GM18858 (cell line): ENCODE measurements around the gene IL17F.
A peak's percentile ranks its signal among the peaks of the same experiment; 100 is the strongest.

ENCODE experiments used
- ATAC-seq: cut with Tn5 transposase; IDR thresholded peaks from one replicate; pipeline ENCODE4 v1.9.1; 2021; ENCODE audit not compliant: unreplicated experiment

Gene IL17F

DNA sequence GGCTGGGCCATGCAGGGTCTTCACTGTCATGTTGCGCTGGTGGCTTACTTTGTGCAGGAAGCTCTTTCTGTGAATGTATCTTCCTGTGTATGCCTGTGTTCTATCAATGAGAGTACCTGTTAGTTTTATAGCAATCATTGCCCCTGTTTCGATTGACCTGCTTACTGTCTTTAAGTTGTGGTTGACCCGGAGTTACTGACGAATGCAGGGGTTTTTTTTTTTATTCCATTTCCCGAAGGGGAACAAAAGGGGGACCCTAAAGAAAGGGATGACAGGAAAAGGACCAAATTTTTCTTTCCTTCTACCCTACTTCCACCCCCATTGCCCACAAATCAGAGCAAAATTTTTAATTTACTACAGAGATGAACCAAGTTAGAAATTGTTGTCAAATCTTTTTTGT lies at the start of gene IL17F:
TSS of gene IL17F (minus strand) at position 101 of the 400 bp plus-strand sequence. CDS start at position 30, 71 bp downstream.
- no peak for ATAC-seq

DNA sequence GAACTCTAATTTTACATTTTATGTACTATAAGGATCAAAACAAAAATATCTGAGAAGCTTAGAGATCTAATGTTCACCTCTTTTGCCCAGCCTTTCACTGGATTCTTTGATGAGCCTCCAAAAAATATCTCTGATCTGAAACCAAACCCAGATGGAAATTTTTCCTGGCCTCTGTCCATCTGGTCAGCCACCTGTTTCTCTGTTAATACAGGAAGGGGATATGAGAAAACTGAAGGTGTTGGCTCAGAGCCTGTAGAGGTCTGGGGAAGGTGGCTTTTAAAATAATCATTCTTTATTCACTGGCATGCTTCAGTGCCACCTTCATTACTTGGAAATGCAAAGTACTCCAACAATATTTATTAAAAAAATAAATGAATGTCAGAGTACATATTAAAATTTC lies 48.8 kb upstream of the IL17F start:
- ATAC-seq = no peak

DNA sequence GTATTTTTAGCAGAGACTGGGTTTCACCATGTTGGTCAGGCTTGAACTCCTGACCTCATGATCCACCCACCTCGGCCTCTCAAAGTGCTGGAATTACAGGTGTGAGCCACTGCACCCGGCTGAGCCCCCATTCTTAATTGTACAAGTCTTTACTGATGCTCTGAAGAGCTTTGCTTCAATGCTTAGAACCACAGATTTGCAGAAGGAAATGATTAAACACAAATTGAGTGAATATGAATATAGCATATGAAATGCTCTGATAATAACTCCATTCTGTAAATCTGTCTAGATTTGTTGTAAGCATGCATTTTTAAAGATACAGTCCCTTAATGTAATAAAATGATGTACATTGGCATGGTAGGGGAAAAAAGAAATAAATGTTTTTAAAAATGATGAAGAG lies 44.5 kb upstream of the IL17F start:
- no peak for ATAC-seq

DNA sequence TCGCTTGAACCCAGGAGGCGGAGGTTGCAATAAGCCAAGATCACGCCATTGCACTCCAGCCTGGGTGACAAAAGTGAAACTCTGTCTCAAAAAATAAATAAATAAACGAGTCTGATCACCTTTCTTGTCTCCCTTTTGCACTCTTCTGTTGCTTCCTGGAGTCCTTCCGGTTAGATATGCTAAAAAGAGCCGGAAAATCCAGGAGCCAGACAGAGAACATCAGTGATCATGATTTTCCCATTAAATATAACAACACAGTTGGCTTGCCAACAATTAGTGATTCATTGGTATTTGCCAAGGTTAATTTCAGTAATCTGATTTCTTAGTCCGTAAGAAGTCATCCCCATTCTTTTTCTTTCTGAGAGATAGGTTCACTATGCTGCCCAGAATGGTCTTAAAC lies 43.9 kb upstream of the IL17F start:
- no peak for ATAC-seq

DNA sequence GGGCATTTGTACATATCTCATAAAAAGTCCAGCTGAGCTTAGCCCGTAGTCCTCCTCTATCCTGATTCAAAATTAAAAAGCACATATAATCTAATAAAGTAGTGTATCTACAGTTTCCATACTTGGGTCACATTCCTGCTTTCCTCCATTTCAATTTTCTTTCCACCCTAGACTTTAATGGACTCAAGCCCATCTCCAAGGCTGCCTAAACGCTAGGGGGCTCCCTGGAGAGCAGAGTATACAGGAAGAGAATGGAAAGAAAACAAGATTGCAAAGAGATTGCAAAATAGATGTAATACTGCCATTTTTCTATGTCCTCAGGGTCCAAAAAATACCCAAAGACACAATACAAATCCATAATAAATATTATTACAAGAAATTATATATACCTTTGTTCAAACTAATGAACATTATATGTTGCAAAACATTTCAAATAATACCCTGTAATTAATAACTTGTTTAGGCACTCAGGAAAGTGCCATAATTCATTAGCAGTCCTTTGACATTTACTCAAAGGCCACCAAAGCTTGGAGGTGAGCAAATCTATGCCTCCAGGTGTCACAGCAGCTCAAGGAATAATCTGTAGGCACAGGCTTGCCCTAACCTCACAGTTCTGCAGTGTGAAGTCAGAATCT lies 42.6 kb upstream of the IL17F start:
- ATAC-seq = no peak

DNA sequence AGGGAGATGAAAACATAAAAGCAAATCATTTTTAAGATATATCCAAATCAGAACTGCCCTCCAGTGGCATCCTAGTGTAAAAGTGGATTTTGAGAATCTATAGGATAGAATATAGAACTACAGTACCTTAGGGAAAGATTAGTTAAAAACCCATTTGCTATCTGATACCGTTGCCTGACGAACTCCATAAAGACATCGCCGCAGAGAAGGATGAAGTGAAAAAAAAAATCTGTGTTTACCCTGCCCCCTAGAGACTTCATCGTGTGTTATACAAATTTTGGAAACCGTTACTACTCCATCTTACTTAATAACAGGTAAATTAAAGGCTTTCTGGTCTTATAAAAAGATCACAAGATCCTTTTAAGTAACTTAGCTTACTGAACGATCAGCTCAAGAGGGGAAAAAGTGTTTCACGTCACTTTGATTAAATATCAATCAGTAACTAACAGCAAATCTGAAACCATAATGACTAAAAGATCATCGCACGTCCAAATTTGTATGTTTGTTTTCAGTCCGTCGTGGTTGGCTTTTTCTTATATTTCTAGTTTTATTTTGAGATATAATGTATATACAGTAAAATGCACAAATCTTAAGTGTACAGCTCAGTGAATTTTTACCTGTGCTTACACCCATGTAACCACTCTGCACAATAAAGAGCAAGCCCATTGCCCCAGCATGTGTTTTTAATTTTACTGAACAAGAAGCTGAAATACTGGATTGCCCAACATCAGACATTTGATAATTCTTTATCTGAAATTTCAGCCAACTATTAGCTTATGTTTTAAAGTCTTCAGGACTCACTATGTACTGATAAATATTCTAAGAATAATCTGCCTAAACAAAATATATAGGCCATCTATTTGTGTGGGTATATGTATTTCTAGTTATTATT lies 41.1 kb upstream of the IL17F start:
- ATAC-seq = no peak

DNA sequence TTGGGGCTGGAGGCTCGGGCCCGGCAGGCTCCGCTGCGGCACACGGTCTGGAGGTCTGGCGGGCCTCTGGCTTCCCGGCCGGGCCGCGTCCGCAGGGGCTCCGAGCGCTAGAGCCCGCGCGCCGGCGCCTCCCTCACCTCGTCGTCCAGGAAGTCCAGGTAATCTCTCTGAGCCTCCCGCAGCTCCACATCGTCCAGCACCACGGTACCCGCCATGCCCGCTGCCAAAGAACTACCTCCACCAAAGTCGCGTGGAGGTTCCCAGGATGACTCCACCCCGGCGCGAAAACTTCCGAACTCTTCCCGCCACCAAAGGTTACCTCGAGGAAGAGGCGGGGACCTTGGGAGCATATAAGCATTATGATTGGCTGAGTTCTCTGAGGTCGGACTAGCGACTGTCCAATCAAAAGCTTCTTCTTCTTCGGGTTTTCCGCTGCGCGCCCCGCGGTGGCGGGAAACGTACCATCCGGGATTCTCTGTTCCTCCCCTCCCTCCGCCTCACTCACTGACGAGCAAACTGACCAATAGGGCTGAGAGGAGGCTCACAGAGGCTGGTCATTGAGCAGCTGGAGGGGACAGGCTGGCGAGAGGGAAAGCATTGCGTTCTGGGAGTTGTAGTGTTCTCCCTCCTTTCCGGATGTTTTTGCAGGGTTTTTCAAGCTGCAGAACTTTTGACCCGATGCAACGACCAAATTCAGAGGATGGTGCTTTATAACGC lies 40.3 kb upstream of the IL17F start, which contains the start of gene MCM3:
TSS of gene MCM3 (minus strand) at position 283 of the 717 bp plus-strand sequence. CDS start at position 215, 68 bp downstream.
- ATAC-seq = peak; percentile 96

DNA sequence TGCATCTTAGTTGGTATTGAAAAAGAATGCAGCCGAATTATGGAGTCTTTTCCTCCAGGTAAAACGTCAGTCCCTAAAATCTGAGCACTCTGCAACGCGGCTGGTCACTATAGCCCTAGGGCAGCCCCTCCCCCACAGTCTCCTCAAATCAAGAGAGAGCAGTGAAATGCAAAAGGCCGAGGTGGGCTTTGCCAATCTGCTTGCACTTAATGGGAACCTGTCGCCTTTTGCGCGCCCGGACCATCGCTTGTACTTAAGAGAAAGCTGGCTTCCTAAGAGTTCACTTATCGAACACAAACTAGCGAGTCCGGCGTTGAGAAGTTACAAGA lies 39.8 kb upstream of the IL17F start:
- ATAC-seq = no peak

DNA sequence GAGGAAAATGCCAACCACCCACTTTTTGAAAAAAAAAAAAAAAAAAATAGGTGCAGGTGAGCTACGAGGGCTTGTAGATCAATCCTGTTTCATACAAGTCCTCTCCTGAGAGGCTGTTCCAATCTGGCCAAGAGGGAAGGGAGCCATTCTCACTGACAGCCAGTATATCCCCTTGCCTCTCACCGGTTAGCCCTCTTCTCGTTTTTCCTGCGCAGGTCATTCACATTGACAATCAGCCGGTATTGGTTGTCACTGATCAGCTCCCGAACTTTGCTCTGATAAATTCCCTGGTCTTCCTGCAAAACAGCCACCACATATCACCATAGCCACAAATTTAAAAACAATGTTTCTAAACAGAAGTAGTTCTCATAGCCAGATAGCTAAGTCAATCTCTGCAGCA lies 38.8 kb upstream of the IL17F start:
- no peak for ATAC-seq

DNA sequence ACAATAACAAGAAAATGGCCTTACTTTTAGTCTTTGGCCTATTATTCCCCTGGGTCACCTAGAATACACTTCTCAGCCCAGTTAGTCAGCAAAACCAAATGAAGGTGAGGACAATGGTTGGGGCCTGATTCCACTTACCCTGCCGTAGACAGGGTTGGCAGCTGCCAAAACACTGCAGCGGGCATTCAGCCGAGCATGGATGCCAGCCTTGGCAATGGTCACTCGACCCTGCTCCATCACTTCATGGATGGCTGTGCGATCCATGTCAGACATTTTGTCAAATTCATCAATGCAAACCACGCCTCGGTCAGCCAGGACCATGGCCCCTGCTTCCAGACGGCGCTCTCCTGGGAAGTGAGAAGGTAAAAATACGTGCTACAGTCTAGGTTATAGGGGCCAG lies 31.8 kb upstream of the IL17F start:
- ATAC-seq = no peak

DNA sequence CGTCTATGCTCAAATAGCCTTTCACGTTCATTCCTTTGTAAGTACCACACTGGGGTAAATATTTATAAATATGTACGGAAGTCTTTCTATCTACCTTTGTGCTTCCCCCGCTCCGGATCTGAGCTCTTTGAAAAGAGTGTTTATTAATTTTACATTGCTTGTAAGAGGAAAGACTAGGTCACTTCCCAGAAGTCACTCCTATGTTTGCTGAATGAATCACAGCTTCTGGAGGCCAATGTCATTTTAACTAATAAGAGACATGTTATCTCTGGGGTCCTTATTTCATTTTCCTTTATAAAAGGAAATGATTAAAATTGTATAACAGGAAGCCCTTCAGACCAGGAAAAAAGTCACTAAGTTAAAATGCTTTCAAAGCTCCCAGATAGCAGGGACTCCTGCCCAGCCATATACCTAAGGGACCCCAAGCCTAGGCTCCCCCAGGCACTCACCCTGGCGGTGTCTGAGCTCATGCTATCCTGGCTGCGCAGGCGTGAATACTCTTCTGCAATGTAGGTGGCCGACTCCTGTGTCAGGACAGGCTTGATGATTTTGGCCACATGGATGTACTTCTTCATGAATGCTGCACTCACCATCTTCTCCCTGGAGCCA lies 27.7 kb upstream of the IL17F start:
- no peak for ATAC-seq

DNA sequence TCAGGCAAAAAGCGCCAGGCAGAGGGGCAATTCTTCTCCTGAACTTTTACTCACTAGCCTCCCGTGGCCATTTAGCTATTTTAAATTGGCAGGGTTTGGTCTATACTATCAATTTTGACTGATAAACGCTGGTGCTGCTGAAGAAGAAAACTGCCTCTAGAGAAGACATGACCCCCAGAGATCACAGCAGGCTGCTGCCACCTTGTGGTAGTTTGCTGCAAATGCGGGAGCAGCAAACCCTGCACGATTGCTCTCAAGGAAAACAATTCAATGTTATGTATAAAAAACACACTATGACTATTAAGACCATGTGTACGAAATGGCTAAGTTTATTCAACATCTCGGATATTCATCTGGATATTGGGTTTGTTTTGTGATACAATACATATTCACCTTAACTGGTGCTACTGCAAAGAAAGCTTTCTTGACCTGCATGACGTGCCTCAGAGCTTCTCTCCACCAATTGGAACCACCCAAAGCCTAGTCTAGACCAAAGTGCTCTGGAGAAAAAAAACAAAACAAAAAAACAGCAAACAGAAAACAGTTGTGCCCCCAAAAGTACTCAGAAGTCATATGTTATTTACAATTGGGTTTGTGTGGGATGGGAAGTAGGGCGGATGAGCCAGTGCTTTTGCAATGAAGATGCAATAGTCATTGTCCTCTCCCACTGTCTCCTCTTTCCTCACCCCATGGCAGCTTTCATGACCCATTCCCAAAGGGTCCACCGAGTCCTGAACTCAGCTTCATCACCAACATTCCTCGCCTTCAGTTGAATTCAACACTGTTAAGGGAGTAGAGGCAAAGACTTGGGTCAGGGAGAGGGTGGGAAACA lies 19.6 kb upstream of the IL17F start:
- peak; percentile 81 for ATAC-seq

DNA sequence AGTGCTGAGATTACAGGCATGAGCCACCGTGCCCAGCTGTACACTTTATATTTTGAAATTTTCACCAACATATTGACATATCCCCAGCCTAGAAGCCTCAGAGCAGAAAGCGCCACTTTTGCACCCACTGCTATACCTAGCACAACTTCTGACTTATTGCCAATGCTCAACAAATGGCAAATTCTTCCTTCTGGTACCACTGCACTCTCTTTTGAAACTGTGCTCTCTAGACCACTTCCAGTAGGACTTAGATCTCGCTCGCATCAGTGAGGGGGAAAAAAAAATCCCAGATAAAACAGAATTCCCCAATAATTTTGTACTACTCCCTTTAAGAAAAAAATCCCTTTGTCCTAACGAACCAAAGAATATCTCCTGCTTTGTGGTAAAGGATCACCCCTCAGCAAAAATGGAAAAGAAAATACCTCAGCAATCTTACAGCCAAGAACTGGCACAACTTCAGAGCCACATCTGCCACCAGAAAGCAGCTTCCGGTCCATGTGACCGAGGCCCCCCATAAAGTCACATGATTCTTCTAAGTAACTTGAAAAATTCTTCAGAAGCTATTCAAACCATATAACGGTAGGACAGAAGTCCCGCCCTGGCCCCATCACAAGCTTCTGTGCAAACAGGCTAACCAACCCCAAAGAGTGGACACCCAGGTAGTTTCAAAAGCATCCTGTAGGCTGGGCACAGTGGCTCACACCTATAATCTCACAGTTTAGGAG lies 18.5 kb upstream of the IL17F start:
- no peak for ATAC-seq

DNA sequence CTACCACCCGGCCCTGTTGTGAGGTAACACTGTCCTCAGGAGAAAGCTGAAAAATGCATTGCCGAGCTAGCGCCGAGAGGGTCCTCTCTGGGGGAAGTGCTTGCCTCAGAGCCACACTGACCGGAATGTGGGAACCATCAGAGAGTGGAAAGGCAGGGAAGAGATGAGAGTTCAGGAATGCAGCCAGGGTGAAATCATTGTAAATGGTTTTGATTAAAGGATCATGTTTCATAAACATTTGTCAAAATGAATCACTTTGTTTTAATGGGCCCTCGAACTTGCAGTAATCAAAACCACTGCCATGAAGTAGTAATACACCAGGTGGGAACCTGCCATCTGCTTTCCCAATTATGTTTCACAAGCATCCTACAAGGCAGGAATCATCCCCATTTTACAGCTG lies 16.9 kb upstream of the IL17F start:
- ATAC-seq = no peak

DNA sequence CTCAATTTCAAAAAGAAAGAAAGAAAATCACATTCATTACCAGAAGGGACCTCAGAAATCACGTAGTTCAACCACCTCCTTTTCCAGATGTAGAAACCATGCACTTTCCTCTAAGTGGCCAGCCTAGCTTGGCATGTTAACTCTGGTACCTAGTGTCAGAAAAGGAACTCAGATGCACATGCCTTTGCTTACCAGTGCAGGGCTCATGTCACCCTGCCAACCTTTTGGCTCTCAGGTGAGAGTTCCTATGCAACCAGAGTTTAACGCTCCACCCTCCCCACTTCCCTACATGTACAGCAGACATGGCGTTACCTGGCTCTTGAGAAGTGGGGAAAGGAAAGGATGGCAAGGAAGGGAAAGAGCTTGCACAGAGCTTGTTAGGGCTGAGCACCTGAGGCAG lies 16.3 kb upstream of the IL17F start:
- ATAC-seq = no peak

DNA sequence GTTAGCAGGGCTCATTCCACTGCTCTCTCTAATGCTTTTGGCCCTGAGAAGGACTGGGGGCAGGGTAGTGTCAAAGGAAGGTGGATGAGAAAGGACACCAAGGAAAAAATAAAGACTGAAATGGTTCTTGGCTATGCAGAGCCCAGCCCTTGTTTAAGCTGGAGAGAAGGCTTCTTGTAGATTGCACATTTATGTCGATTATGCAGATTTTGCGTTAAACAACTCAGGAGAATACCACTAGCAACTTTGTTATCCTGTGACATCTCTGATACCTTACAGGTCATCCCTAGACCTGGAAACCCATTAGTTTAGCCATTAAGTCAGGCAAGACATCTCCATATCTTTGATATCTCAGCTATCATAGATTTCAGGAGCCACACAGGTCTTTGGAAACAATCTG lies 11.1 kb upstream of the IL17F start:
- ATAC-seq = no peak

DNA sequence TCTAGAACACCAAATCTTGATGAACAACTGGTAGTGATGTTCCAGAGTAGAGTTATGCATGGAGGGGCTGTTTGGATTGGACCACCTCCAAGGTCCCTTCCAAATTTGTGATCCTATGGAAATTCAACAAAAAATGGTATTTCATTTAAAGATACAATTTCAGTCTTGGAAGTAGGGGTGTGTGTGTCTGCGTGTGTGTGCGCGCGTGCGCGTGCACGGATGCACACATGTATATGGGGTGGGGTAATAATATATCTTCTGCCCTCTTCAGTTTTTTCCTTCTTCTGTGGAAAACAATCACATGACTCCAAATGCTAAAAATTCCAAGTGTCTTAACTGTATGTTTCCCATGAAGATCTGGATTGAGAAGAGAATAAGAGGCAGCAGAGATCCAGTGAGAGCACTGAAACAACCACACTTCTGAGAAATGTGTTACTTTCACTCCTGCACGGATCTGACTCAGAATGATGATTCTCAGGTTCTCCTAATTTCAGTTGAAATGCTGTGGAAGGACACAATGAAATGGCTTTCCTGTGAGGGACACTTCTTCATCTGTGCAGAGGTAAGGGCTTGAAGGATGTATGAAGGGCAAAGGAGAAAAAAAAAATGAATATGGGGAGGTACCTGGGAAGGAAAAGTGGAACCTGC lies 10.6 kb upstream of the IL17F start:
- ATAC-seq = no peak

DNA sequence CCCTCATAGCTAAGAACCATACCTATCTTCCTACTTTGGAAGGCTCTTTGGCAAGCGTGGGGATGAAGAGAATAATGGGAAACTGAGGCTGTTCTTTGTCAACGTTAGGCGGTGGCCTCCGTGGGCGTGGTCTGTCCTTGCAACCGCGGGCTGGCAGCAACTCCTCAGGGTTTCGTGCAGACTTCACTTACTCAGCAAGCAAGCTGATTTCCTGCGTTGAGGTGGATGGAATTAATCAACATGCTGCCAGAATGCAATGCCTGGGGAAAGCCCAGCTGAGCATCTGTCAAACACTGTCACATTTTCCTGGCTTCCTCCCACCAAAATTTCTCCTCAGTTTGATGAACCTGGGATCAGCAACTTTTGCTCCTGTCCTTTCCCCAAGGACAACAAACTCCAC lies 9.2 kb upstream of the IL17F start:
- ATAC-seq = no peak

DNA sequence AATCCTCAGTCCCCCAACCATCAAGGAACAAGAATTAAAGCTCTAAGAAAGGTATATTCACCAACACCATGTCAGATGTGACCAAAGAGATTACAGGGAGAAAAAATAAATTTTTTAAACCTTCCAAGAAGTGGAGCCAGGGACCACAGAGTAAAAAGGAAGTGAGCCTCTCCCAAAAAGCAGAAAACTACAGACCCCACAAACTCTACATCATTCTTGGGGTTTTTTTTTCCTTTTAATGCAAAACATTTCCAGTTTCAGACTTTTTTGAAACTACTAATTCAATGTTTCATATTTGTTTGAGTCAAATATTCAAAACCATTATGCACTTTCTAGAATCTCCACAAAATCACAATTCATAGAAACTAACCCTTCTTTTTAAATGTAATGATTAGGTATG lies 6.8 kb upstream of the IL17F start:
- ATAC-seq = no peak
